ENCODE data around the gene MRTFB.

DNA sequence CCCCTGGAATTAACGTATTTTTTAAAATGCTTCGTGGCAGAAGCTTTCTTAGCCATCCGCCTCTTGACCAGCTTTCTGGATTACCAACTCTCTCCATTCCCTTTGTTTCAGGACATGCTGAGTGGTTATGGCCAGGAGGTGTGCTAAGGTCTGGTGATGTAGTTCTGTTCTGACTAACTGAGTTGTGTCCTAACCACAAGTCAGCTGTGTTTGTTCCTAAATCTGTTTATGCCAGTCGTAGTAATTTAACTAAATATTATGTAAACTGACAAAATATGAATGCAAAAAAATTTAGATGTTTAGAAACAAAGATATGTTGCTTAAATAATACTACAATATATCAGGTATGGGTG, 61.6 kb downstream of the MRTFB start:
- TF ChIP-seq, protein P1, sequence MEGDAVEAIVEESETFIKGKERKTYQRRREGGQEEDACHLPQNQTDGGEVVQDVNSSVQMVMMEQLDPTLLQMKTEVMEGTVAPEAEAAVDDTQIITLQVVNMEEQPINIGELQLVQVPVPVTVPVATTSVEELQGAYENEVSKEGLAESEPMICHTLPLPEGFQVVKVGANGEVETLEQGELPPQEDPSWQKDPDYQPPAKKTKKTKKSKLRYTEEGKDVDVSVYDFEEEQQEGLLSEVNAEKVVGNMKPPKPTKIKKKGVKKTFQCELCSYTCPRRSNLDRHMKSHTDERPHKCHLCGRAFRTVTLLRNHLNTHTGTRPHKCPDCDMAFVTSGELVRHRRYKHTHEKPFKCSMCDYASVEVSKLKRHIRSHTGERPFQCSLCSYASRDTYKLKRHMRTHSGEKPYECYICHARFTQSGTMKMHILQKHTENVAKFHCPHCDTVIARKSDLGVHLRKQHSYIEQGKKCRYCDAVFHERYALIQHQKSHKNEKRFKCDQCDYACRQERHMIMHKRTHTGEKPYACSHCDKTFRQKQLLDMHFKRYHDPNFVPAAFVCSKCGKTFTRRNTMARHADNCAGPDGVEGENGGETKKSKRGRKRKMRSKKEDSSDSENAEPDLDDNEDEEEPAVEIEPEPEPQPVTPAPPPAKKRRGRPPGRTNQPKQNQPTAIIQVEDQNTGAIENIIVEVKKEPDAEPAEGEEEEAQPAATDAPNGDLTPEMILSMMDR (IDR thresholded peaks at IDR 0.05) = no peak
- TF ChIP-seq POLR2A (IDR thresholded peaks at IDR 0.05) = no peak

Data from testis (tissue), 2 donors.